Ishikawa (cell line): ENCODE data around the gene TRIO.

ENCODE experiments used
- CEBPB ChIP-seq: IDR thresholded peaks from 2 replicates; pipeline ENCODE4 v1.6.1; 2012
- CREB1 ChIP-seq: IDR thresholded peaks from 2 replicates; pipeline ENCODE4 v1.6.1; 2012; ENCODE audit warnings: low read depth
- EGR1 ChIP-seq: IDR thresholded peaks from 2 replicates; pipeline ENCODE4 v1.6.1; 2012
- EP300 ChIP-seq: IDR thresholded peaks from 2 replicates; pipeline ENCODE4 v1.6.1; 2012; ENCODE audit warnings: borderline replicate concordance
- FOXM1 ChIP-seq: IDR thresholded peaks from 2 replicates; pipeline ENCODE4 v1.6.1; 2012; ENCODE audit warnings: low read depth, borderline replicate concordance
- NFIC ChIP-seq: IDR thresholded peaks from 2 replicates; pipeline ENCODE4 v1.6.1; 2012
- RAD21 ChIP-seq: IDR thresholded peaks from 2 replicates; pipeline ENCODE4 v1.6.1; 2012; ENCODE audit warnings: low read depth
- TAF1 ChIP-seq: IDR thresholded peaks from 2 replicates; pipeline ENCODE4 v1.6.1; 2012; ENCODE audit warnings: low read depth, mild to moderate bottlenecking
- TCF12 ChIP-seq: IDR thresholded peaks from 2 replicates; pipeline ENCODE4 v1.6.1; 2012; ENCODE audit warnings: low read depth
- TEAD4 ChIP-seq: IDR thresholded peaks from 2 replicates; pipeline ENCODE4 v1.6.1; 2012
- YY1 ChIP-seq: IDR thresholded peaks from 2 replicates; pipeline ENCODE4 v1.6.1; 2012; ENCODE audit warnings: low read depth
- ZBTB7A ChIP-seq: IDR thresholded peaks from 2 replicates; pipeline ENCODE4 v1.6.1; 2012; ENCODE audit warnings: low read depth
- TF ChIP-seq, protein P1 (sequence below): IDR thresholded peaks from 2 replicates; pipeline ENCODE4 v1.6.1; 2012
- TF ChIP-seq, protein P2 (sequence below): IDR thresholded peaks from 2 replicates; pipeline ENCODE4 v1.6.1; 2012
- TF ChIP-seq, protein P3 (sequence below): IDR thresholded peaks from 2 replicates; pipeline ENCODE4 v1.6.1; 2012; ENCODE audit warnings: low read depth, mild to moderate bottlenecking

TRIO gene

DNA sequence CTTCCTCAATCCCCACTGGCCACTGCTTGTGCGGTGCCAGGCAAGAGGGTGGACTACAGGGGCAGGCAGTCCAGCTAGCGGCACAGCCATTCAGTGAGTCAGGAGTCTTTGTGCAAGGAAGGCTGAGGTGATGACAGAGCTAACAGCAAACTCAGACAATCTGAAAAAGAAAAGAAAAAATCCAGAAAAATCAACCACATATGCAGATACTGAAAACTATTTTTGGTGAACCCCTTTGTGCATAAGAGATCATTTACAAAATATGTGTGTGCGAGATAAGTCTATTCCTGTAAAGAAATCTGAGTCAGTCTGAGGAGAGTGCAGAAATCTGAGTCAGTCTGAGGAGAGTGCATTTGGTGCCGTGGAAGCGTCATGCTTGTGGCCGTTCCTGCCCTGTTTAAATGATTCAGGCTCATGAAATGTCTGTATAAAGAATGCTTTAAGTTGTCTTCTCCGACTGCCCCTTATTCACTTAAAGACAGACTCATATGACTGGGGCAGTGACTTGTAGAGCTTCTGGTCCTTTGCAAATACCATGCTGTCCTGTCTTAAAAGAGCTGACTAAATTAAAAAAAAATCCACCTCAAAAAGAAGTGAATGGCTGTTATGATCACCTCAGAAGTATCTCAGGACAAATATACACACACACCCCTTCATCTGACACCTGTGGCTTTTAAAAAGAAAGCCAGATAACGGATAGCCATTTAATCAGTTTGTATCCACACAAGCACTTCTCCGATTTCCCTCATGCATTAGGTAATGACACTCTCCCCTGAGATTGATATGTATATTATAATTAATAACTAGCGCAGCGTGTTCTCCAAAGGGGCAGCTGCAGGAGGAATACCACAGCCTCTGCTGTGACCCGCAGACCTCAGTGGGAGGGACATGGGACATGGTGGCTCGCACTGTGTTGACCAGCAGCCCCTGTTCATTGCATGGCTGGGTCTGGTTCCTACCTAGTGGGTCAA, 47.3 kb downstream of the TRIO start:
- TF ChIP-seq EGR1 (no peak), TAF1 (no peak), EP300 (no peak), ZBTB7A (no peak), RAD21 (no peak), CEBPB (no peak), YY1 (no peak), TEAD4 (no peak), TCF12 (no peak), FOXM1 (no peak), CREB1 (no peak), NFIC (no peak)
- TF ChIP-seq, protein P1, sequence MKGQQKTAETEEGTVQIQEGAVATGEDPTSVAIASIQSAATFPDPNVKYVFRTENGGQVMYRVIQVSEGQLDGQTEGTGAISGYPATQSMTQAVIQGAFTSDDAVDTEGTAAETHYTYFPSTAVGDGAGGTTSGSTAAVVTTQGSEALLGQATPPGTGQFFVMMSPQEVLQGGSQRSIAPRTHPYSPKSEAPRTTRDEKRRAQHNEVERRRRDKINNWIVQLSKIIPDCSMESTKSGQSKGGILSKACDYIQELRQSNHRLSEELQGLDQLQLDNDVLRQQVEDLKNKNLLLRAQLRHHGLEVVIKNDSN: no peak
- TF ChIP-seq, protein P2, sequence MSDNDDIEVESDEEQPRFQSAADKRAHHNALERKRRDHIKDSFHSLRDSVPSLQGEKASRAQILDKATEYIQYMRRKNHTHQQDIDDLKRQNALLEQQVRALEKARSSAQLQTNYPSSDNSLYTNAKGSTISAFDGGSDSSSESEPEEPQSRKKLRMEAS: no peak
- TF ChIP-seq, protein P3, sequence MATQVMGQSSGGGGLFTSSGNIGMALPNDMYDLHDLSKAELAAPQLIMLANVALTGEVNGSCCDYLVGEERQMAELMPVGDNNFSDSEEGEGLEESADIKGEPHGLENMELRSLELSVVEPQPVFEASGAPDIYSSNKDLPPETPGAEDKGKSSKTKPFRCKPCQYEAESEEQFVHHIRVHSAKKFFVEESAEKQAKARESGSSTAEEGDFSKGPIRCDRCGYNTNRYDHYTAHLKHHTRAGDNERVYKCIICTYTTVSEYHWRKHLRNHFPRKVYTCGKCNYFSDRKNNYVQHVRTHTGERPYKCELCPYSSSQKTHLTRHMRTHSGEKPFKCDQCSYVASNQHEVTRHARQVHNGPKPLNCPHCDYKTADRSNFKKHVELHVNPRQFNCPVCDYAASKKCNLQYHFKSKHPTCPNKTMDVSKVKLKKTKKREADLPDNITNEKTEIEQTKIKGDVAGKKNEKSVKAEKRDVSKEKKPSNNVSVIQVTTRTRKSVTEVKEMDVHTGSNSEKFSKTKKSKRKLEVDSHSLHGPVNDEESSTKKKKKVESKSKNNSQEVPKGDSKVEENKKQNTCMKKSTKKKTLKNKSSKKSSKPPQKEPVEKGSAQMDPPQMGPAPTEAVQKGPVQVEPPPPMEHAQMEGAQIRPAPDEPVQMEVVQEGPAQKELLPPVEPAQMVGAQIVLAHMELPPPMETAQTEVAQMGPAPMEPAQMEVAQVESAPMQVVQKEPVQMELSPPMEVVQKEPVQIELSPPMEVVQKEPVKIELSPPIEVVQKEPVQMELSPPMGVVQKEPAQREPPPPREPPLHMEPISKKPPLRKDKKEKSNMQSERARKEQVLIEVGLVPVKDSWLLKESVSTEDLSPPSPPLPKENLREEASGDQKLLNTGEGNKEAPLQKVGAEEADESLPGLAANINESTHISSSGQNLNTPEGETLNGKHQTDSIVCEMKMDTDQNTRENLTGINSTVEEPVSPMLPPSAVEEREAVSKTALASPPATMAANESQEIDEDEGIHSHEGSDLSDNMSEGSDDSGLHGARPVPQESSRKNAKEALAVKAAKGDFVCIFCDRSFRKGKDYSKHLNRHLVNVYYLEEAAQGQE: no peak

DNA sequence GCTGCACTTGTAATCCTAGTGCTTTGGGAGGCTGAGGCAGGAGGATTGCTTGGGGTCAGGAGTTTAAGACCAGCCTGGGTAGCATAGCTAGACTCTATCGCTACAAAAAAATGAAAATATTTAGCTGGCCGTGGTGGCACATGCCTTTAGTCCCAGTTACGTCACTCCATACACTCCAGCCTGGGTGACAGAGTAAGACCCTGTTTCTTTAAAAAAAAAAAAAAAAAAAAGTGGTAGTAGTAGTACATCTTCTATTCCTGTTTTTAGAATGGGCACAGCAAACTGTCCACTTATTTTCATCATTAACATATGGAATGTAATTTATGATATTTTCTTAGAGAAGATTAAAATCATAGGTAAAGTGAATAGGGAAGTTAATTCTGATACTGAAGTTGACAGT, 48.2 kb downstream of the TRIO start:
- TF ChIP-seq NFIC: no peak
- TF ChIP-seq, protein P2: no peak
- TF ChIP-seq, protein P3: no peak
- TF ChIP-seq FOXM1: no peak
- TF ChIP-seq TEAD4: no peak
- no peak for TF ChIP-seq TAF1
- TF ChIP-seq EP300: no peak
- no peak for TF ChIP-seq CREB1

DNA sequence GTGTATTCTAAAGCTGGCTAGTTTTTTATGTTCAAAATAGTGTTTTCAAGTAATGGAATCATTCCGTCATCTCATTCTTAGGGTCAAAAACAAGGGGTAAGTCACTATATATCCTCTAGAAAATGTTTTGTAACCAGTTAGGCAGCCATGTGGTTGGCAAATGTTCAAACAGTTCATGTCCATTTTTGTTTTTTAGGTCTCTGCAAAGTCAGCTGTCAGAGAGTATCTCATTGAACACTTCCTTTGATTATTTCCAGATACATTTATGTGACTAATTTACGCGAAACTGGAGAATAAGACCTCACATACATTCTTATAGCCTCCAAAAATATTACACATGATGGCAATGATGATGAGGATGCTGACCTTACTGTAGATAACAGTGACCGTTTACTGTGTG, 50.4 kb downstream of the TRIO start:
- TF ChIP-seq EP300 (no peak), TCF12 (no peak), CEBPB (no peak), NFIC (no peak), YY1 (no peak), FOXM1 (no peak), TAF1 (no peak), TEAD4 (no peak), EGR1 (no peak), ZBTB7A (no peak)
- TF ChIP-seq, protein P1: no peak
- TF ChIP-seq, protein P3: no peak

DNA sequence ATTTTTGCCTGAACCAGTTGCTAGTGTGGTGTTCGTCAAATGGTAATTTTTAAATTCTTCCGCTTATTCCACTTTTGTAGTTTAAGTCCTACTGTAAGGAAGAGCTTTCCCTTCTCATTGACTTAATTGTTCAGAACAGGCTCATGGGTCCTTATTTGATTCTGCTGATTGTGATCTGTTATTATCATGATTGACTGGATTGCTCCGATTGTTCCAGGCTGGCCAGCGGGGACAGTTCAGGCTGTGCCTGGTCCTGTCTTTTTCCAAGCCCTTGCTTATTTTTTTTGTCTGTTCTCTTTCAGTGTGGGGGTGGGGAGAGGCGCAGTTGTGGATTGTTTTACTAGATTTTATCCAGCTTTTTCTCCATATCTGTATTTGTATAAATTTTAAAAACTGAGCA, 52.4 kb downstream of the TRIO start:
- TF ChIP-seq, protein P1: no peak
- TF ChIP-seq, protein P3: no peak
- TF ChIP-seq EGR1: no peak
- no peak for TF ChIP-seq FOXM1
- TF ChIP-seq CEBPB: no peak
- TF ChIP-seq TAF1: no peak
- no peak for TF ChIP-seq ZBTB7A
- TF ChIP-seq TCF12: no peak
- TF ChIP-seq TEAD4: no peak
- TF ChIP-seq, protein P2: no peak
- no peak for TF ChIP-seq YY1
- TF ChIP-seq NFIC: no peak
- TF ChIP-seq EP300: no peak
- no peak for TF ChIP-seq CREB1
- no peak for TF ChIP-seq RAD21
